ENCODE measurements around the gene CD72.
A peak's percentile ranks its signal among the peaks of the same experiment; 100 is the strongest.

Gene CD72

GRCh38 chr9:35611230-35611797 lies 6.9 kb downstream of the CD72 start:
- H3K4me1 ChIP-seq (ENCODE audit: insufficient read depth, low read length), result peaks cover 9% of the 10 kb centered on the region
- no peak overlapping the region for H3K9ac ChIP-seq (ENCODE audit: low read length)
- H3K9me3 ChIP-seq (ENCODE audit: low read length), result no peaks in the 10 kb centered on the region
- H3K27ac ChIP-seq (ENCODE audit: low read depth, low read length), result no peak overlapping the region
- peaks cover 38% of the 10 kb centered on the region for H3K36me3 ChIP-seq (ENCODE audit: insufficient read depth, low read length)
- H3K4me3 ChIP-seq (ENCODE audit: low read depth in 1 of 2, low read length in 2 of 2), result no peak overlapping the region
- H3K27me3 ChIP-seq (ENCODE audit: control insufficient read depth in 1 of 2, insufficient read depth in 2 of 2, low read length in 2 of 2), result no peaks in the 10 kb centered on the region

- Histone ChIP-seq H3K27ac (ENCODE audit: low read depth, low read length) (no peak overlapping the region), H3K4me1 (ENCODE audit: insufficient read depth, low read length) (peaks cover 15% of the 10 kb centered on the region), H3K27me3 (ENCODE audit: control insufficient read depth in 1 of 2, insufficient read depth in 2 of 2, low read length in 2 of 2) (no peaks in the 10 kb centered on the region), H3K36me3 (ENCODE audit: insufficient read depth, low read length) (peaks cover 38% of the 10 kb centered on the region), H3K9ac (ENCODE audit: low read length) (no peak overlapping the region), H3K4me3 (ENCODE audit: low read depth in 1 of 2, low read length in 2 of 2) (no peak overlapping the region), H3K9me3 (ENCODE audit: low read length) (no peaks in the 10 kb centered on the region)
Observed at GRCh38 chr9:35609820-35610163, 8.4 kb downstream of the CD72 start.

- Histone ChIP-seq H3K36me3 (ENCODE audit: insufficient read depth, low read length) (peaks cover 38% of the 10 kb centered on the region), H3K27me3 (ENCODE audit: control insufficient read depth in 1 of 2, insufficient read depth in 2 of 2, low read length in 2 of 2) (no peaks in the 10 kb centered on the region), H3K9ac (ENCODE audit: low read length) (no peak overlapping the region), H3K27ac (ENCODE audit: low read depth, low read length) (no peak overlapping the region), H3K4me1 (ENCODE audit: insufficient read depth, low read length) (peaks cover 18% of the 10 kb centered on the region), H3K4me3 (ENCODE audit: low read depth in 1 of 2, low read length in 2 of 2) (no peak overlapping the region), H3K9me3 (ENCODE audit: low read length) (no peaks in the 10 kb centered on the region)
Observed at GRCh38 chr9:35609001-35609819, 9.0 kb downstream of the CD72 start.

GRCh38 chr9:35608221-35608620 lies 10.0 kb downstream of the CD72 start:
- Histone ChIP-seq H3K9ac (ENCODE audit: low read length) (no peak overlapping the region), H3K27ac (ENCODE audit: low read depth, low read length) (no peak overlapping the region), H3K4me1 (ENCODE audit: insufficient read depth, low read length) (peaks cover 23% of the 10 kb centered on the region), H3K27me3 (ENCODE audit: control insufficient read depth in 1 of 2, insufficient read depth in 2 of 2, low read length in 2 of 2) (no peaks in the 10 kb centered on the region), H3K4me3 (ENCODE audit: low read depth in 1 of 2, low read length in 2 of 2) (no peak overlapping the region), H3K9me3 (ENCODE audit: low read length) (no peaks in the 10 kb centered on the region), H3K36me3 (ENCODE audit: insufficient read depth, low read length) (peaks cover 38% of the 10 kb centered on the region)

GRCh38 chr9:35606726-35607125 lies 11.5 kb downstream of the CD72 start:
- no peaks in the 10 kb centered on the region for H3K9me3 ChIP-seq (ENCODE audit: low read length)
- H3K36me3 ChIP-seq (ENCODE audit: insufficient read depth, low read length), result peaks cover 38% of the 10 kb centered on the region
- H3K9ac ChIP-seq (ENCODE audit: low read length), result peak overlapping the region; percentile 28
- no peaks in the 10 kb centered on the region for H3K27me3 ChIP-seq (ENCODE audit: control insufficient read depth in 1 of 2, insufficient read depth in 2 of 2, low read length in 2 of 2)
- peak overlapping the region in 1 of 2 donors; percentile 13 for H3K4me3 ChIP-seq (ENCODE audit: low read depth in 1 of 2, low read length in 2 of 2)
- no peak overlapping the region for H3K27ac ChIP-seq (ENCODE audit: low read depth, low read length)
- H3K4me1 ChIP-seq (ENCODE audit: insufficient read depth, low read length), result peaks cover 29% of the 10 kb centered on the region

GRCh38 chr9:35606138-35606504 lies 12.1 kb downstream of the CD72 start:
- no peaks in the 10 kb centered on the region for H3K9me3 ChIP-seq (ENCODE audit: low read length)
- H3K9ac ChIP-seq (ENCODE audit: low read length), result peak overlapping the region; percentile 58
- H3K36me3 ChIP-seq (ENCODE audit: insufficient read depth, low read length), result peaks cover 38% of the 10 kb centered on the region
- H3K4me3 ChIP-seq (ENCODE audit: low read depth in 1 of 2, low read length in 2 of 2), result peak overlapping the region; percentile 68 to 74
- peaks cover 29% of the 10 kb centered on the region for H3K4me1 ChIP-seq (ENCODE audit: insufficient read depth, low read length)
- no peaks in the 10 kb centered on the region for H3K27me3 ChIP-seq (ENCODE audit: control insufficient read depth in 1 of 2, insufficient read depth in 2 of 2, low read length in 2 of 2)
- H3K27ac ChIP-seq (ENCODE audit: low read depth, low read length), result peak overlapping the region; percentile 78

- peaks cover 29% of the 10 kb centered on the region for H3K4me1 ChIP-seq (ENCODE audit: insufficient read depth, low read length)
- H3K36me3 ChIP-seq (ENCODE audit: insufficient read depth, low read length), result peaks cover 38% of the 10 kb centered on the region
- peak overlapping the region; percentile 68 to 74 for H3K4me3 ChIP-seq (ENCODE audit: low read depth in 1 of 2, low read length in 2 of 2)
- H3K9me3 ChIP-seq (ENCODE audit: low read length), result no peaks in the 10 kb centered on the region
- H3K27ac ChIP-seq (ENCODE audit: low read depth, low read length), result peak overlapping the region; percentile 78
- H3K27me3 ChIP-seq (ENCODE audit: control insufficient read depth in 1 of 2, insufficient read depth in 2 of 2, low read length in 2 of 2), result no peaks in the 10 kb centered on the region
- H3K9ac ChIP-seq (ENCODE audit: low read length), result peak overlapping the region; percentile 58
Observed at GRCh38 chr9:35605351-35606137, 12.7 kb downstream of the CD72 start.

- Histone ChIP-seq H3K36me3 (ENCODE audit: insufficient read depth, low read length) (peaks cover 30% of the 10 kb centered on the region), H3K4me1 (ENCODE audit: insufficient read depth, low read length) (peaks cover 29% of the 10 kb centered on the region), H3K9me3 (ENCODE audit: low read length) (no peaks in the 10 kb centered on the region), H3K27ac (ENCODE audit: low read depth, low read length) (peak within 1 kb of the TSS; percentile 93), H3K4me3 (ENCODE audit: low read depth in 1 of 2, low read length in 2 of 2) (peak within 1 kb of the TSS; percentile 70 to 74), H3K9ac (ENCODE audit: low read length) (peak within 1 kb of the TSS; percentile 74), H3K27me3 (ENCODE audit: control insufficient read depth in 1 of 2, insufficient read depth in 2 of 2, low read length in 2 of 2) (no peaks in the 10 kb centered on the region)
Observed at GRCh38 chr9:35604578-35605350, 13.4 kb downstream of the CD72 start, which contains the start of gene TESK1. TSS of gene TESK1 (plus strand) at chr9:35605262. CDS start at chr9:35605620, 358 bp downstream.

GRCh38 chr9:35603986-35604577 lies 14.1 kb downstream of the CD72 start:
- Histone ChIP-seq H3K9me3 (ENCODE audit: low read length) (no peaks in the 10 kb centered on the region), H3K4me3 (ENCODE audit: low read depth in 1 of 2, low read length in 2 of 2) (peak overlapping the region; percentile 27 to 70), H3K4me1 (ENCODE audit: insufficient read depth, low read length) (peaks cover 29% of the 10 kb centered on the region), H3K9ac (ENCODE audit: low read length) (peak overlapping the region; percentile 74), H3K27me3 (ENCODE audit: control insufficient read depth in 1 of 2, insufficient read depth in 2 of 2, low read length in 2 of 2) (no peaks in the 10 kb centered on the region), H3K36me3 (ENCODE audit: insufficient read depth, low read length) (peaks cover 25% of the 10 kb centered on the region), H3K27ac (ENCODE audit: low read depth, low read length) (peak overlapping the region; percentile 93)

GRCh38 chr9:35603506-35603985 lies 14.7 kb downstream of the CD72 start:
- no peaks in the 10 kb centered on the region for H3K9me3 ChIP-seq (ENCODE audit: low read length)
- peak overlapping the region; percentile 85 for H3K27ac ChIP-seq (ENCODE audit: low read depth, low read length)
- peak overlapping the region; percentile 21 to 64 for H3K4me3 ChIP-seq (ENCODE audit: low read depth in 1 of 2, low read length in 2 of 2)
- H3K27me3 ChIP-seq (ENCODE audit: control insufficient read depth in 1 of 2, insufficient read depth in 2 of 2, low read length in 2 of 2), result no peaks in the 10 kb centered on the region
- H3K36me3 ChIP-seq (ENCODE audit: insufficient read depth, low read length), result peaks cover 19% of the 10 kb centered on the region
- H3K9ac ChIP-seq (ENCODE audit: low read length), result peak overlapping the region; percentile 61
- peaks cover 29% of the 10 kb centered on the region for H3K4me1 ChIP-seq (ENCODE audit: insufficient read depth, low read length)
